Stimulated activated CD4-positive, alpha-beta T cell treated with anti-CD3 and anti-CD28 coated beads, Interleukin-15, amount 100 ng/mL, for 24 hours (primary cell): ENCODE measurements around the gene PXMP4.
"Not testable (repeated sequence)": the region's sequence is repeated elsewhere in the genome, so short reads cannot be mapped to it uniquely, and the experiment has no call there.

ENCODE experiments used
- DNase-seq: peaks from one replicate; pipeline ENCODE4 v3.0.0-alpha.2; 2020

Gene PXMP4

DNA sequence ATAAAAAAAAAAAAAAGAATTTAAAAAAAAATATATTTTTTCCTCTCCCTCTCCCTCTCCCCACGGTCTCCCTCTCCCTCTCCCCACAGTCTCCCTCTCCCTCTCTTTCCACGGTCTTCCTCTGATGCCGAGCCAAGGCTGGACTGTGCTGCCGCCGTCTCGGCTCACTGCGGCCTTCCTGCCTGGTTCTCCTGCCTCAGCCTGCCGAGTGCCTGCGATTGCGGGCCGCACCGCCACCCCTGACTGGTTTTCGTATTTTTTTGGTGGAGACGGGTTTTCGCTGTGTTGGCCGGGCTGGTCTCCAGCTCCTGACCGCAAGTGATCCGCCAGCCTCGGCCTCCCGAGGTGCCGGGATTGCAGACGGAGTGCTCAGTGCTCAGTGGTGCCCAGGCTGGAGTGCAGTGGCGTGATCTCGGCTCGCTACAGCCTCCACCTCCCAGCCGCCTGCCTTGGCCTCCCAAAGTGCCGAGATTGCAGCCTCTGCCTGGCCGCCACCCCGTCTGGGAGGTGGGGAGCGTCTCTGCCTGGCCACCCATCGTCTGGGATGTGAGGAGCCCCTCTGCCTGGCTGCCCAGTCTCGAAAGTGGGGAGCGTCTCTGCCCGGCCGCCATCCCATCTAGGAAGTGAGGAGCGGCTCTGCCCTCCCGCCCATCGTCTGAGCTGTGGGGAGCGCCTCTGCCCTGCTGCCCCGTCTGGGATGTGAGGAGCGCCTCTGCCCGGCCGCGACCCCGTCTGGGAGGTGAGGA lies 19.2 kb downstream of the PXMP4 start:
- not testable (repeated sequence) for DNase-seq

DNA sequence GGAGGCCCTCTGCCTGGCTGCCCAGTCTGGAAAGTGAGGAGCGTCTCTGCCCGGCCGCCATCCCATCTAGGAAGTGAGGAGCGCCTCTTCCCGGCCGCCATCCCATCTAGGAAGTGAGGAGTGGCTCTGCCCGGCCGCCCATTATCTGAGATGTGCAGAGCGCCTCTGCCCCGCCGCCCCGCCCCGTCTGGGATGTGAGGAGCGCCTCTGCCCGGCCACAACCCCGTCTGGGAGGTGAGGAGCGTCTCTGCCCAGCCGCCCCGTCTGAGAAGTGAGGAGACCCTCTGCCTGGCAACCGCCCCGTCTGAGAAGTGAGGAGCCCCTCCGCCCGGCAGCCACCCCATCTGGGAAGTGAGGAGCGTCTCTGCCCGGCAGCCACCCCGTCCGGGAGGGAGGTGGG lies 21.1 kb downstream of the PXMP4 start:
- DNase-seq = not testable (repeated sequence)

DNA sequence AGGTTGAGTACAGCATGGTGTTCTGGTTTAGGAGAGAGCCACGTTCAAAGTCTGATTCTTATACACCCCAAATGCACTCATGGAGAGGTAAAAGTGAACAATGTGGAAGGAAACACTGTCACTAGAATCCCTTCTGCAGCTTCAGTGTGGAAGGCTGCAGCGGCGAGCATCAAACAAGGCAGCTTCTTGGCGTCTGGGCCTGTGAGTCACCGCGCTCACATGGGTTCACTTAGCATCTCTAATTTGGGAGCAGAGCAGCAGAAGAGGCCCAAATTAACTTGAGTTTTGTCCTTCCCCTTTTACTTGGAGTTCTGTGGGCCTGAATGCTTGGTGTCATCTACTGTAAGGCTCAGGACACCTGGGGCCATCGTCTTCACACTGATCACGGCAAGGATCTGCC lies 23.0 kb downstream of the PXMP4 start:
- no peak for DNase-seq

DNA sequence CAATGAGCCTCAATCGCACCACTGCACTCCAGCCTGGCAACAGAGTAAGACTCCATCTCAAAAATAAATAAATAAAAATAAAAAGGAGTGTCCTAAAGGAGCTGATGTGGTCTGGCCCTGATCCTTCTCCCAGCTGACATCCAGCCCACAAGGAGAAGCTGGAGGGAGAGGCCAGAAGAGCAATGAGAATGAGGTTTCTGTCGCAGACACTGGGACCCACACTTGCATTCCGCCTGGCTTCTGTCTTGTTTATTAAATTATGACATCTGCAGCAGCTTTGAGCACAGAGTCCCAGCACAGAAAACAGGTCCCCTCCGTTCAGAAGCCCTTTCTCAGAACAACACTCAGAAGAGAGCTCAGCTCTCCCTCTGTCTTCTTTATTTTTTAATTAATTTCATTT lies 23.7 kb downstream of the PXMP4 start:
- no peak for DNase-seq

DNA sequence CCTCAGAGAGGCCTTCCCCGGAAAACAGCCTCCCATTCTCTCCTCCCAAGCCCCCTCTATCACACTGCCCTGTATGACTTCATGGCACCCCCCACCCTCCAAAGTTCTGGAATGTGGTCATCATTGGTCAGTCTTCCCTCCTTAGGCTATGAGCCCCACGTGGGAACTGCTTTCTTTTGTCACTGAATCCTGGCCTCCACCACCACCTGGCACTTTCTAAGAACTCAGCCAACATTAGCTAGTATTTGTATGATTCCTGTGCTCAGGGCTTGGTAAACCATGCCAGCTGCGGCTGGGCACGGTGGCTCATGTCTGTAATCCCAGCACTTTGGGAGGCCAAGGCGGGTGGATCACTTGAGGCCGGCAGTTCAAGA lies 25.5 kb downstream of the PXMP4 start:
- no peak for DNase-seq

DNA sequence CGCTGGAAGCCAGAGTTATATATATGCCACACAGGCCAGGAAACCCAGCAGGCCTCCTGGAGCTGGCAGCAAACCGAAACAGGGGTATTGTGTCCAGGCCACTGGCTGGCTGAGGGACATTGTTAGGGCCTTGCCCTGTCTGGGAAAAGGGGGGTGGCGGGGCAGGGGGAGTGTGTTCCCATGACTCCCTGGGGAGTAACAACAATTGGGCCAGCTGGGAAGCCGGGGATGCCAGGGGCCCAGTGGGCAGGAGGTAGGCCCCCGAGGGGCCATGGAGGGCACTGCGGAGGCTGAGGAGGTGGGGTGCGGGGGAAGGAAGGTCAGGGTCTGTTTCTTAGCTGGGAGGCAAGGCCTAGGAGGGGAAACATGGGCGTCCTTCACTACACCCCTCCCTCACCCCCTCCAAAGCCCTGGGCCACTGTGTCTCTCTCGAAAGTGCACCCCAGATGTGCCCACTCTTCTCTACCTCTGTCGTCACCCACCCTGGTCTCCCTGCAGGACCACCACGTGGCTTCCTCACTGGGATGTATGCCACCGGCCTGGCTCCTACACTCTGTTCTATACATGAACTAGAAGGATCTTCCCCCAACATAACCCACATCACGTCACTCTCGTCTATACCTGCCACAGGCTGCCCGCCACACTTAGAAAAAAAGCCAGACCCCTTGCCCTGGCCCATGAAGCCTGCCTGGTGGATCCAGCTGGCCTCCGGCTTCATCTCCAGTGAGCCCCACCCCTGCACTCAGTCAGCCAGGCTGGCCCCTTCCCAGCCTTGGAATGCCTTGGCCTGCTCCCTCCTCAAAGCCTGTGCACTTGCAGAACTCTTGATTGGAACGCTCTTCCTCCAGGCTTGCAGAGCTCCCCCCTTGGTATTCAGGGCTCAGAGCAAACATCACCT lies 26.1 kb downstream of the PXMP4 start:
- DNase-seq = no peak

DNA sequence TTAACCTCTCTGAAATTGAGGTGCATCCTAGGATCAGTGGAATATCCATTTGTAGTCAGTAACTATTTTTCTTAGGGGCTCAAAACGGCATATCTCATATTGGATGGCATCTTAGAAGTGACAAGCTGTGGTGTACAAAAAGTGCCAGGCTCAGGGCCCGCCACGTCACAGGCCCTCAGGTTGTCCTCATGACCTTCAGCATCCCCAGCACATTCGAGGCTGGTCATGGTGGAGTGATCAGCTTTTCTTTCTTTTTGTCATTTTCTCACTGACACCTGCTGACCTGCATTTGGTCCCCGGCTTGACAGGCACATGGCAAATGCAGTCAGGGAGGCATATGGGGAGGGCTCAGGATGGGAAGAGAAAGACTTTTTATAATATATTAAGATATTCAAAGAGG lies 26.8 kb downstream of the PXMP4 start:
- DNase-seq = no peak

DNA sequence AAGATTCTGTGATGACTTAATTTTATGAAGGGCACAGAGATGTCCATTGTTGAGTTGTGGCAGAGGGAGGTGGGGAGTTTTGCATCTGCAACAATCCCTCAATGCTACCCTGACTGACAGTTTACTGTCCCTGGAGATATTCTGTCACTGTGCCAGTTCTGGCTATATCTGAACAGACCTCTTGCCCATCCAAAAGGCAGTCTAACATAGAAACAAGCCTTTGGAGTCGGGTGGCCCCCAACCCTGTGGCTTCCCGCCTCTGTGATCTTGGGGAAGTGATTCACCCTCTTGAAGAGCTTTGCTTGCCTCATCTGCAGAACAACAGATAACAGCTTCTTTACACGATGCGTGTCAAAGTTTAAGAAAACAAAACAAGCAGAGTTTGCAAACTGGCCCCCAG lies 30.1 kb downstream of the PXMP4 start:
- DNase-seq = peak; percentile 63

DNA sequence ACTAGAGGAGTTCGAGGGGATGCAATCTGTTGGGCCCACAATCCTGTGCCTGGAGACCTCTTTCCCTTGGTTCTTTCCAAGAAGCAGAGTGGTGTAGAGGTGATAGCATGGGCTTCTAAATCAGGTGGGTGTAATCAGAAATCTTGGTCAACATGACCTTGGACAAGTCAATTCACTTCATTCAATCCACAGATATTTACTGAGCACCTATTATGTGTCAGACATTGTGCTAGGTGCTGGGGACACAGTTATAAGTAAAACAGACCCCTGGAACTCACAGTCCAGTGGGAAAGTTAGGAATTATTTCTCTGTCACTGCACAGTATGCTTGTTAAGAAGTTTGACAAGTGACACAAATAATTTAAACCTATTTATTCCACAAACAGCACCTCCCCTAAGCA lies 30.6 kb downstream of the PXMP4 start:
- DNase-seq = no peak

DNA sequence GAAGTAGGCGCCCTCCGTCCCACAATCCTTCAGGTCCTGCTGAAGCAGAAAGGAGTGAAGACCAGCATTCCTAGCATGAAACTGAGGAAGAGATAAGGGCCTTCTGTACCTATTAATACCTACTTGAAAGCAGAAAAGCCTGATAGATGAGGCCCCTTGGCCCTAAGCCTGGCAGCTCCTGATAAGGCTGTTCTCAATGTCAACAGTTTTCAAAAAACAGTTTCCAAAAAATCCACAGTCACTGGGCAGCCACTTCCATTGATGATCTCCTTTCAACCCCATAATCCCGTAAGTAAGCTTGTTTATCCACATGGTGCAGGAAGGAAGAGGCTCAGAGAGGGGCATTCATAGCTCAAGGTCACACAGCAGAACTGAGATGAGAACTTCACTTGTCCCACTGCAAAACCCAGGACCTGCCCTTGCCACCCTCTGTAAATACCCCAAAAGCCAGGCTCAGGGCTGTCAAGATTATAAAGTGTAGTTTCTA lies 31.1 kb downstream of the PXMP4 start:
- DNase-seq = no peak

DNA sequence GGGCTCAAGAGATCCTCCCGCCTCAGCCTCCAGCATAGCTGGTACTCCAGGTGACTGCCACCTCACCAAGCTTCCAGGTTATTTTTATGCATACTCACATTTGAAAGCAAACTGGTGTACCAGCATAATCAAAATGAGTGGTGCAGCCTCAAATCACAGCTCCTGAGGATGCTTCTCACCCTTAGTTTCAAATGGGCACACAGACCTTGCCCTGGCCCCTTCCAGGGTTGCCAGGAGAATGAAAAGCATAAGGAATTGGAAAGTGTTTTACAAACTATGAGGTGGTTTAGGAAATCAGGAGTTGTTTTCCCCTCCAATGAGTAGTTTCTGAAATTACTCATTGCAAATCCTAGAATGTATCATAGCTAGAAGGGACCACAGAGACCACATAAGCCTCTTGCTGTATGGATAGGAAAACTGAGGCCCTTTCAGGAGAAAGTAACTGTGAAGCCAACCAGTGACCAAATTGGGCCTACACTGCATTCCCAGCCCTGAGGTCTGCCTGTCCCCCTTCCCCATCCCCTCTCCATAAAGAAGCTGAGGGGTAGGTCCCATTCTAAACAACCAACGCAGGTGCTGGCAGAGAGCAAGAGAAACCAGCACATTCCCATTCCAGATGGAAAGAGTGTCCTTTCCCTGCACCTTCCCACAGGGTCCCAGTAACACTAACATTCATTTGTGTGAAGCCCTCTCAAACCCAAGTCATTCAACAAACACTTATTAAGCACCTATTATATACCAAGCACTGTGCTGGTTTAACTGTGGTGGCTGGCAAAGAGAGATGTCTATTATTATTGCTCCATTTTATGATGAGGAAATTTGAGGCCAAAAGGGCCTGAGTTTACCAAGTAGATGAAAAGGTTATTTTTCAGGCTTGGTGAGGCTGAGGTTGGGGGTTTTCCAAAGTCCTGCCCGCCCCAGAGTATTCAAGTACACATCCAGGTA lies 31.8 kb downstream of the PXMP4 start:
- DNase-seq = no peak

DNA sequence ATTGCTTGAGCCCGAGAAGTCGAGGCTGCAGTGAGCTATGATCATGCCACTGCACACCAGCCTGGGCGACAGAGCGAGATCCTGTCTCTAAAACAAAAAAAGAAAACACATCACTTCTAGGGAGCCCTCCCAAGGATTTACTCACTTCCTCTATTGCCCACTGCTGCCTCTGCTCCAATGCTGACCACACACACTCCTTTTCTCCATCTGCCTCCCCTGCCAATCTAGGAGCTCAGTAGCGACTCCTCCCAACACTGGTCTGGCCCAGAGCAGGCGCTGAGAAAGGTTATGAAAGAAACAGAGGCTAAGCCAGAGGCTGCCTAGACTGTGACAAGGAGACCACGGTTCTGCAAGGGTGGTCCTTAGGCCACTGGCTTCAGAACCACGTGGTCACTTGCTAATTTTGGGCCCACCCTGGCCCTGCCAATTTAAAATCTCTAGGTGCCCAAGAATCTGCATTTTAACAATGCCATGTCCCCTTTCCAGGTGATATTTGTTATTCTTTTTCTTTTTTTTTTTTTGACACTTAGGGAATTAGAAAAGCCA lies 32.7 kb downstream of the PXMP4 start:
- DNase-seq = no peak

DNA sequence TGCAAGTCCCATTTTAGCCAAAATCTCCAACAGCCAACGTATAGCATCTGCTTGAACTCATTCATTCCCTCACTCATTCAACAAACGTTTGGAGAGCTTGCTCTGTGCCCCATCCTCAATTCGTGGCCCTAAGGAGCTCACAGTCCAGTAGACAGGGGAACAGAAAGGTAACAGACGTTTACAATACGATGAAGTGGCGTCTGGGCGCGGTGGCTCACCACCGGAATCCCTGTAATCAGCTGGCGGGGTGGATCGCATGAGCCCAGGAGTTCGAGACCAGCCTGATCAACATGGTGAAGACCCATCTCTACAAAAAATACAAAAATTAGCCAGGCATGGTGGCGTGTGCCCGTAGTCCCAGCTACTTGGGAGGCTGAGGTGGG lies 33.1 kb downstream of the PXMP4 start:
- no peak for DNase-seq

DNA sequence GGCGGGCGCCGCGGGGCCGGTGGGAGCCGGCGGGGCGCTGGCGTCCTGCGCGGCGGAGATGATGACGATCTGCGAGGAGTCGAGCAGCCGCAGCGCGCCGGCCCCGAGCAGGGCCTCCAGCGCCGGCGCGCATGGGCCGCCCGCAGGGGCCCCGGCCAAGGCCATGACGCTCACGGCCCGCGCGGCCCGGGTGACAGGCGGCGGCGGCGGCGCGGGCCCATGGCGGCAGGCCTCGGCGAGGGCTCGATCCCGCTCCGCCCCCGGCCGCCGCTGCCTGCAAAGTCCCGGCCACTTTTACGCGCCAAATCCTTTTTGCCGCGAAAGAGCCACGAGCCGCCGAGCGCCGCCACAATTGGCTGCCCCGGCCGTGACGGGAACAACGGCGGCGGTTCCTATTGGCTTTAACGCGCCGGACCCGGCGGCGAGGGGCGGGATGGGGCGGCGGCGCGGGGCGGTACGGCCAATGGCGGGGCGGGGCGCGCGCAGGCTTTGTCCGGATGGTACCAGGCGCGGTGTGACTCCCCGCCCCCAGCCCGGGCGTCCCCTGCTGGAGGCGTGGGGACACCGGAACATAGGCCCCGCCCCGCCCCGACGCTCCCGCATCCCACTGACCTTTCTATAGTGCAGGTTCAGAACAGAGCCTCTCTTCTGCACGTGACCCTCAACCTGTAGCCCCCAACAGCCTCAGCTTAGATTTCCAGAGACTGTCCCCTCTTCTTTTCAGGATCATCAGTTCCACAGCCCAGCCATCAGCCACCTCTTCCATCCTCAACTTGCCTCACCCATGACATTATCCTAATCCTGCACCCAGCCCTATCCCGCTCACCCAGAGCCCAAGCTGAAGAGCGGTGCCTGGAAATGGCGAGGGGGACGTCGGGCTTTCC lies 33.8 kb downstream of the PXMP4 start, which contains the start of gene E2F1:
Gene E2F1 (minus strand): TSS at position 286 of the 884 bp plus-strand sequence. CDS start 121 bp downstream, at position 165.
- peak; percentile 98 for DNase-seq

DNA sequence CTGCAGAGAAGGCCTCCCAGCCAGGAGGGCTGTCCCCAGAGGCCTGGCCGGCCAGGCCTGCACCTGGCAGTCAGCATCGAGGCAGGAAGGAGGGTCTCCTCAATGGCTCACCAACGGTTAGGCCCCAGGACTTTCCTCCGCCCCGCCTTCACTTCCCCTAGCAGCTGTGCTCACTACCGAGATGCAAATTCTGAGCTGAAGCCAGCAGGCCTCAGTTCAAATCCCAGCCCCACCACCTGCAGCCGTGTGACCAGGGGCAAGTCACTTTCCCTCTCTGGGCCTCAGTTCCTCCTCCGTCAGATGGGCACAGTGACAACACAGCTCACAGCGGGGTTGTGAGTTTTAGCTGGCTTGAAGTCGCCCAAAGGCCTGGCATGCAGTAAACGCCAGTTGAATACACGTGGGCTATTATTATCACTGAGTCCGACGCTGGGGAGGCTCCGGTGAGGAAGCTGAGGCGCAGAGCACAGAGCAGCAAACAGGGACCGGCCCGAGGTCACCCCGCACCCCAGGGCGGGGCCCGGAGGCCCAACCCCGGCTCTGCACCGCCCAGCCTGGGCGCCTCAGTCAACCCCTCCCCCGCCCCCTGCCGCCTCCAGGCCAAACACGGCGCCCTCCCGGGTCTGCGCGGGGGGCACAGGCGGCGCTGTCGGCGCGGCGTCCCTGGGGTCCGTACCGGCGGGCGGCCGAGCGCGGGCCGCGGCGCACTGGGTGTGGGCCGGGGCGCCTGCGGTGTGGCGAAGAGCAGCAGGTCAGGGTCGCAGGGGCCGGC lies 34.6 kb downstream of the PXMP4 start:
- peak; percentile 85 for DNase-seq

DNA sequence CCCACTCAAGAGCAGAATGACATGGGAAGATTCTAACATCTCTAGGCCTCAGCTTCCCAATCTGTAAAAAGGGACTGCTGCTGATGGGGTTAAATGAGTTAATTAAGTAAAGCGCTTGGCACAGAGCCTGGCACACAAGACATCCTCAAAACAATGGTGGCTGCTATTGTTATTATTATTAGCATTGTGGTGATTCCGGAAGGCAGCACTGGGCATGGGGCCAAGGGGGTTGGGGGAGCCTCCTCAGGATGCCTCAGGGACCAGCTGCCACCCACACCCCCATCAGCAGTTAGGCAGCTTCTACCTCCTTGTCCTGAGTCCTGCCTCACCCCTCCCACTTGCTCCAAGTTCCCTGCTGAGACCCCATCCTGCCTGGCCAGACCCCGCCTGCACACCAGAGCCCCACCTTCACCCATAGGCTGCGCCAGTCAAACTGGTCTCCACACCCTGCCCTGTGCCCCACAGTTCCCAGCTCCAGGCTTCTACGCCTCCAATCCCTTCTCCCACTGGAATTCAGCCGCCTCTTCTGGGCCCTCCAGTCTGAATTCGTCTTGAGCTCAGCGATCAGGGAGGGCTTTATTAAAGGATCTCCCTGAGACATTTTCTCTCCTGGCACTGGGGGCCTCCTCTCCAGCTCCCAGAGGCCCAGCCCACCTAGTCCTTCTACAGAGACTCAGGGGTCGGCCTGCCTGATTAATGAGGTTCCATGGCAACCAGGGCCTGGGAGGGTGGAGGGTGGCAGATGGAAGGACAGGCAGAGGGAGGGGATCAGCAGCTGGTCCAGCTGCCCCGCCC lies 35.4 kb downstream of the PXMP4 start:
- DNase-seq = no peak

DNA sequence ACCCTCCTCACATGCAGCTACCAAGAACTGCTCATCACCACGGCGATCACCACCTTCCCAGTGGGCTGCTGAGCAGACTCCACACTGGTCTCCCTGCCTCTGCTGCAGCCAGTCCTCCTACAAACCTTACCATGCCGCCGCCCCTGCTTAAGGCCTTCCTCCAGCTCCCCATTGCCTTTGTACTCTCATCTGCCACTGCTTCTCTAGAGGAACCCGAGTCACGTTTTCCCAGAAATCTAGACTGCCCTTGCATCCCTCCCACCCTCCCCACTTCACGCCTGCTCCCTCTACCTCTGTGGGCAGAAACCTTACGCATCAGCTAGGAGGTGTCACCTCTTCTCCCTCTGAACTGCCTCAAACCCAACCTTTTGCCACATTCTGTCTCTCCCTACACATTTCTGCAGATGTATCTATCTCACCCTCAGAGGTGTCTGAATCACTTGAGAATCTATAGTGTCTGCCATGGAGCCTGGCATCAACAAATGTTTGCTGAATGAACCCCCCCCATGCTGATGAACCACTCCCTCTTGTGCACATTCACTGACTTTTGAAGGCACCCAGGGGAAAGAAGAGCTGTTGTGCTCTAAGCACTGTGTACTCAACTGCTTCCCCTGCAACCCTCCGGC lies 38.3 kb downstream of the PXMP4 start:
- DNase-seq = no peak

DNA sequence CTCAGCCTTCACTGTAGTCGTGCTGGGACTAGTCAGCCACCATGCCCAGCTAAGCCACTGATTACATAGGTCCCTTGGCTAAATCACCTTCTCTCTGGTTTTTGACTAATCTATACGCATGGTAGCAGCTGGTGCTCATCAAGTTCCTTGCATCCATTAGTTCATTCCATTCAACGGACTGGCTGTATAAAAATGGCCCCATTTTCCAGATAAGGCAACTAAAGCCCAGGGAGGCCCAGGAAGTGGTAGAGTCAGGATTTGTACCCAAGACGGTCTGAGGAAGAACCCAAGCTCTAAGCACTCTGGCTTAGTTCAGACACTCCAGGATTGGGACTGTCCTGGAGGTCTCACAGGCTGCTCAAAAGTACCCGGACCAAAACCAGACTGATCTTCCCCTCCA lies 38.8 kb downstream of the PXMP4 start:
- DNase-seq = no peak

DNA sequence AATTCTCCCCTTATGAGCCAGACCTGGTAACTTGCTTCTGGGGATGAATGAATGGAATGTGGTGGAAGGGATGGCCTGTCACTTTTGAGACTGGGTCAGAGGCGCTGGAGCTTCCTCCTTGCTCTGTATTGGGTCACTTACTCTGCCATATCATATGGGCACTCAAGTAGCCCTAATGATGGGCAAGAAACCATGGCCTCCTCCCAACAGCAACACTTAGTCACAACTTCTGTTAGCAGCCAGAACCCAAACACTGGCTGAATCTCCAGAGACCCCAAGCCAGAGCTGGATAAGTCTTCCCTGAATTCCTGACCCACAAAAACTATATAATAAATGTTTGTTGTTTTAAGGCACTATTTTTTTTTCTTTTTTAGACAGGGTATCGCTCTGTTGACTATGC lies 39.4 kb downstream of the PXMP4 start:
- DNase-seq = no peak
